GM18909 (cell line): ENCODE results near the gene ARL5C.

Experiments
- ATAC-seq: cut with Tn5 transposase; IDR thresholded peaks from one replicate; pipeline ENCODE4 v1.9.1; 2021; ENCODE audit warnings: mild to moderate bottlenecking; ENCODE audit not compliant: unreplicated experiment, poor library complexity

The ARL5C gene

DNA sequence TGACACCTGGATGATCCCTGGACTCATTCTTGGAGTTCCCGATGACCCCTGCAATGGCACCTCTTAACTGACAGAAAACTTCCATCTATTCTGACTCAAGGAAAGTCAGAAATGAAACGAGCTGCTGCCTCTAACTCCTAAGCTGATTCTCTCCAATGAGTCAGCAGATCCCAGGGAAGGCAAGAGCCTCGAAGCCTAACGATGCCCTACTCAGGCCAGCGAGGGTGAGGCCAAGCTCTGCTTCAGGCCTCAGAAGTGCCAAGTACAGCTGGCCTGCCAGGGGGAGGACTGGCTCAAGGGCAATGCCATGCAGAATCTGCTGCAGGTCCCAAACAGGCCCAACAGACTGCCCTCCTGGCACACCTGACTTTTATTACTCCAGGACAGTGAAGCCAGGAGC lies 50.8 kb downstream of the ARL5C start:
- no peak for ATAC-seq

DNA sequence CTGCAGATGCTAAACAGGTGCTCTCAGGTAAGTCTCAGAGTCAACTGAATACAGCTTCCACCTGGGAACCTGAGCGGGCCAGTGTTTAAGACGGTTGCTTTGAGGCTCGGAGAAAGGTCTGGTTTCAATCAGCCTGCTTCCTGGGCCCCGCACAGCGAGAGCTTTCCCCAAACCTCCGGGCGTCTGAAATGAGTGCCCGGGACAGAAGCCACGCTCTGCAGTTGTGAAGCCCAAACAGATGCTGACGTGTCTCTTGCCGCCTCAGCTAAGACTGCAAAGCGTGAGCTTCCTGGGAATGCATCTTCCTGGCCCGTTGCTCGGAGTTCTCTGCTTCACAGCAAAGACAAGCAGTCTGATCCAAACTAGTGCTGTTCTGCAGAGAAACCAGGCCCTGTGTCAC lies 51.2 kb downstream of the ARL5C start:
- no peak for ATAC-seq

DNA sequence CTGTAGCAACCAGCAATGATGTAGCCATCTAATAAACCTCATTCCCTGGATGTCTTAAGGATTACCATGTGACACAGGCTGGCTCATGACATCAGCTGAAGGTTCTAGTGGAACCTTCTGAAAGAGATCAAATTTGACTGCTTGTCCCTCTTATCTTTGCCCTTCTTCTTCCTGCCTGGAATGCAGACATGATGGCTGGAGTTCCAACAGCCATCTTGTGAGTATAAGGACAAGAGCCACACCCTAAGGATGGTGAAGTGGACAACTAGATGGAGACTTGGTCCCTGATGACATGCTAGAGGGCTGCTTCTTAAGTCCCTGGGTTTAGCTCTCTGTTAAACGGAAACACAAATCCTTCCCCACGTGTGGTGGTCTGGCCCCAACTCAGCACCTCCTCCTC lies 52.1 kb downstream of the ARL5C start:
- ATAC-seq, result no peak

DNA sequence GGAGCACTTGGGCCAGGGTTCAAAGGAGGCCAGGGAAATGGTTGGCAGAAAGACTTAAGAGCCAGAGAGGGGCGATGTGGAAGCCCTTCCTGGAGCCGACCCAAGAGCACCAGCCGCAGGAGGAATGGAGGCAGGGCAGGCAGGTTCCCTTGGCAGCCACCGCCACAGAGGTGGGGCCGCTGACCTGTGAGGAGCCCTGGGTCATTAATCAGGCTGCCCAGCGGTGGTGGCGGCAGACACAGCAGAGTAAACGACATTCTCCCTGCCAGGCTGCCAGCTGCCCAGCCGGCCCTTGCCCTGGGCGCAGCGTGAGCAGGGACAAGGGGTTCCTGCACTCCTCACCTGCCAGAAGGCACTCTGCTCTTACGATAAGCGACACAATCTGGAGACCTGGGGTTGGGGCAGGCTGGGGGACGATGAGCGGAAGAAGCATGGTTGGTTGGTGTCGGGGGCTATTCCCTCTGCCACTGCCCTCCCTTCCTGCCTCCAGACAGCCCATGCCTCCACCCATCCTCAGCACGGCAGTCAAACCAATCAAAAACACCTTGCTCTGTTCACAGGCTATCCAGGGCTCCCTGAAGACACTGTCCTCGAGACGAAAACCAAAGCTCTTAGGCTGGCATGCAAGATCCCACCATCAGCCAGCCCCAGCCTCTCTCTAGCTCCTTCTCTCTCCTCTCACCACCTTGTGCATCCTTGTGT lies 55.4 kb downstream of the ARL5C start:
- no peak for ATAC-seq

DNA sequence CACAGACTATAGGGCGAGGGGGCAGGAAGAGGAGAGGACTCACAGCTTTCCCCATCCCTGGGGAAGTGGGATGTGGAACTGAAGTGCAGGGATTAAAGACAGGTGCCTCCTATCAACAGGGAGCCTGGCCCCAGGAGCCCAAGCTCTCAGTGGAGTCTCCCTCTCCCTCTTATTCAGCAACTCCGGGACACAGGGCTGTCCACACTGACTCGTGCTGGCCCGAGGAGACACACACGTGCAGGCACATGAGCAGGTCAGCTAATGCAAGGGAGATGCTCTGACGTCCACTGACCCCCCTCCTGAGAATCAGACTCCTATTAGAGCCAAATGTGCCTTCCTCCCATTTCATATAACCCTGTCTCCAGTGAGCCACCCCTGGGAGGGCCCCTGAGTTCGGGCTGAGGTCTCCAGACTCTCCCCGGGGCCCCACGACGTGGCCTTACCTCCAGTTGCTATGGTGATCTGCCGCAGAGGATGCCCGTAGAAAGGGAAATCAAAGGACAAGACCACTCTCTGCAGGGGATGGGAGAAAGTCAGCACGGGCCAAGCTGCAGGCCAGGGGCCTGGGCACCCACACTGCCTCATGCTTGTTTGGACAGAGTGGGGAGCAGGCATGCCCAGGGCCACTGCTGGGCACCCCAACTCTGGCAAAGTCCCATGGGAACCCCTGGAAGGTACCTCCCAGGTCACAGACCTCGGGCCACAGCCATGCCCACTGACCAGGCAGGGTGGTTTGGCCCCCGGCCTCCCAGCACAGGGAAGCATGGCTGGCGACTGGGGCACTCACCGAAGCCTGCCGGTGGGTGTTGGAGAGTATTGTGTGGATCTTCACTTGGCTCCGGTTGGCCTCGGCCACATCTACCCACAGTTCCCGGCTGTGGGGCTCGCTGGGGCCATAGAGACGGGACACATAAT lies 57.2 kb downstream of the ARL5C start:
- ATAC-seq, result no peak

DNA sequence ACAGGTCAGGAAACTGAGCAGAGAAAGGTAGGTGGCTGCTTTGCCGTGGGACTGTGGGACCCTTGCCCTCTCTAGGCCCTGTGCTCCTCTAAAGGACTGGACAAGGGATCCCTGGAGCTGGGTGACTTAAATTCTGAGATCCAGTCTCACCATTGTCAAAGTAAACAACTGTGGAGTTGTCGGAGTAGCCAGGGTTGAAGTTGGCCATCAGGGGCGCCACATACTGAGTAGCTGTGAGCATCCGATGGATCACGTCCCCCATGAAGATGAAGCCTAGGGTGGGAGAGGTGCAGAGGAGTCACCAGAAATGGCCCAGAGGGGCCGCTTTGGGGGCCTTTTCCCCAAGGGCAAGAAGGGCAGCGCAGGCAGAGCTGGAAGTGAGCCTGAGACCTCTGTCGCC lies 58.0 kb downstream of the ARL5C start:
- no peak for ATAC-seq

DNA sequence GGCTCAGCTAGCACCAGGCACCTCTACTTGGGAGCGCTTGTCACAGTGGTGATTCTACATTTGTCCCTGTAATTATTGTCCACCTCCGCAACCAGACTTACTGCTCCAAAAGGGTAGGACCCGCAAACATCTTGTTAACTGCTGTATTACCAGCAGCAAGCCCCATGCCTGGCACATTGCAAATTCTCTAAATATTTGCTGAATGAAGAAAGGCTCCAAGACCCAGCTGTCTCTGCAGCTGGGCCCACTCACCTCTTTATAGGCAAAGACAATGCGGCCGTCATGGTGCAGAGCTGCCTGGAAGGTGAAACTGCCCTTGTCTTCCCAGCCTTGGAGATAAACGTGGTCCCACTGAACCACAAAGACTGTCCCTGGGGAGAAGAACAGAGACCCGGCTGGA lies 58.8 kb downstream of the ARL5C start:
- no peak for ATAC-seq
